ENCODE results near the gene HMGCS2. TPM values are rescaled to one million over a fixed set of nuclear protein-coding genes. Genes with fewer than 3 reads are reported as not detected.

Gene HMGCS2
- total and polyA plus RNA-seq, 9 of the 15 experiments (the other 6 are each of a cell fraction or from before 2014, with no cell fraction given) = 0.13 TPM; not detected in 8

- Histone ChIP-seq H3K4me1 (replicated peaks in 1 of 2; ENCODE audit: control insufficient read depth in 2 of 2, insufficient read depth in 2 of 2, low read length in 2 of 2) (peaks cover 0 to 25% of the 10 kb centered on the region in 2 experiments; a peak in 4 of 5 replicates), H3K9ac (ENCODE audit: insufficient read depth in 1 of 2, low read depth in 2 of 2, low read length in 2 of 2) (no peak overlapping the region), H3K79me2 (ENCODE audit: control insufficient read depth, insufficient read depth, low read length) (peaks cover 57% of the 10 kb centered on the region), H2AFZ (ENCODE audit: low read depth, low read length) (no peak overlapping the region), H3K4me3 (no peak overlapping the region), H3K27ac (ENCODE audit: extremely low read depth, low read depth, low read length) (no peak overlapping the region), H3K4me2 (ENCODE audit: insufficient read depth, low read length) (no peak overlapping the region), H4K20me1 (replicated peaks; ENCODE audit: control insufficient read depth, insufficient read depth, low read length) (peaks cover 48% of the 10 kb centered on the region), H3K36me3 (ENCODE audit: control insufficient read depth, insufficient read depth, low read length) (peaks cover 8% of the 10 kb centered on the region; the same call in 2 of the 3 replicates), H3K9me3 (replicated peaks; ENCODE audit: control insufficient read depth, insufficient read depth, low read depth, low read length) (no peaks in the 10 kb centered on the region), H3K27me3 (ENCODE audit: control insufficient read depth in 2 of 2, insufficient read depth in 2 of 2, low read length in 2 of 2) (no peaks in the 10 kb centered on the region), H3K9me1 (ENCODE audit: control insufficient read depth, insufficient read depth, low read length) (no peaks in the 10 kb centered on the region)
- FAIRE-seq (no peak), ATAC-seq (no peak), DNase-seq (ENCODE audit: extremely low read depth in 1 of 4, low spot score in 3 of 4) (no peak)
- no TSS peak for BruUV-seq (replicated peaks)
- ChIA-PET POLR2A (interaction anchor here (1.0 to 1.1 kb wide), 2 partner anchors 9 to 12 kb away, joined by 4 to 6 read pairs; no protein-coding TSS in a partner anchor), CTCF (ENCODE audit: low intra/inter-chr PET ratio) (no interaction called here)
- intact Hi-C loops (cut with micrococcal nuclease) = no loop called here
- in situ Hi-C loops (cut with MboI) = no loop called here
- no peak for TF ChIP-seq TAF7 (tag; IDR thresholded peaks at IDR 0.05)
- no peak for TF ChIP-seq ZBTB33 (CRISPR knock-in tag; IDR thresholded peaks at IDR 0.05)
- TF ChIP-seq CCAR2 (IDR thresholded peaks at IDR 0.05; ENCODE audit: low read depth, low read length) = no peak
- peak; percentile 73; the same call in 1 of the 2 replicates for TF ChIP-seq ESRRA (IDR thresholded peaks at IDR 0.05; ENCODE audit: borderline replicate concordance, low read depth)
Measured at GRCh38 chr1:119718409-119718808, 50.3 kb downstream of the HMGCS2 start.

All from K562 (cell line).